IPS-18a (cell line): ENCODE data around the gene TMEM235.

Source experiments
- H3K27ac ChIP-seq: one replicate; pipeline ENCODE4 v1.5.1; 2013; ENCODE audit warnings: low read length
- H3K27me3 ChIP-seq: one replicate; pipeline ENCODE4 v1.6.1; 2013; ENCODE audit warnings: mild to moderate bottlenecking, low read length; ENCODE audit not compliant: control insufficient read depth, insufficient read depth
- H3K36me3 ChIP-seq: one replicate; pipeline ENCODE4 v1.6.1; 2013; ENCODE audit warnings: low read depth, low read length; ENCODE audit not compliant: control insufficient read depth
- H3K4me1 ChIP-seq: one replicate; pipeline ENCODE4 v1.6.1; 2013; ENCODE audit warnings: low read depth, low read length; ENCODE audit not compliant: control insufficient read depth
- H3K4me3 ChIP-seq: one replicate; pipeline ENCODE4 v1.5.1; 2013; ENCODE audit warnings: low read length
- H3K9ac ChIP-seq: one replicate; pipeline ENCODE4 v1.6.1; 2013; ENCODE audit warnings: mild to moderate bottlenecking, low read length, moderate library complexity
- H3K9me3 ChIP-seq: one replicate; pipeline ENCODE4 v1.6.1; 2013; ENCODE audit warnings: low read depth, low read length; ENCODE audit not compliant: control insufficient read depth

The TMEM235 gene

GRCh38 chr17:78241277-78242023 lies 10.0 kb downstream of the TMEM235 start:
- H3K4me1 ChIP-seq, result no peaks in the 10 kb centered on the region
- no peaks in the 10 kb centered on the region for H3K36me3 ChIP-seq
- no peak overlapping the region for H3K9ac ChIP-seq
- H3K27ac ChIP-seq, result no peak overlapping the region
- no peaks in the 10 kb centered on the region for H3K9me3 ChIP-seq
- H3K4me3 ChIP-seq, result no peak overlapping the region
- no peaks in the 10 kb centered on the region for H3K27me3 ChIP-seq

- H3K9ac ChIP-seq, result no peak overlapping the region
- H3K27me3 ChIP-seq, result no peaks in the 10 kb centered on the region
- no peaks in the 10 kb centered on the region for H3K4me1 ChIP-seq
- no peaks in the 10 kb centered on the region for H3K9me3 ChIP-seq
- H3K36me3 ChIP-seq, result no peaks in the 10 kb centered on the region
- no peak overlapping the region for H3K27ac ChIP-seq
- no peak overlapping the region for H3K4me3 ChIP-seq
Measured at GRCh38 chr17:78242024-78242742, 10.8 kb downstream of the TMEM235 start.

- no peak overlapping the region for H3K4me3 ChIP-seq
- H3K27ac ChIP-seq, result no peak overlapping the region
- H3K36me3 ChIP-seq, result no peaks in the 10 kb centered on the region
- H3K9ac ChIP-seq, result no peak overlapping the region
- no peaks in the 10 kb centered on the region for H3K9me3 ChIP-seq
- H3K27me3 ChIP-seq, result no peaks in the 10 kb centered on the region
- H3K4me1 ChIP-seq, result peaks cover 4% of the 10 kb centered on the region
Measured at GRCh38 chr17:78247304-78247703, 15.9 kb downstream of the TMEM235 start.

- no peaks in the 10 kb centered on the region for H3K27me3 ChIP-seq
- no peaks in the 10 kb centered on the region for H3K9me3 ChIP-seq
- no peak overlapping the region for H3K9ac ChIP-seq
- no peaks in the 10 kb centered on the region for H3K36me3 ChIP-seq
- peaks cover 7% of the 10 kb centered on the region for H3K4me1 ChIP-seq
- no peak overlapping the region for H3K27ac ChIP-seq
- no peak overlapping the region for H3K4me3 ChIP-seq
Measured at GRCh38 chr17:78248051-78248914, 16.9 kb downstream of the TMEM235 start.

- Histone ChIP-seq H3K4me1 (peaks cover 8% of the 10 kb centered on the region), H3K9ac (no peak overlapping the region), H3K27ac (no peak overlapping the region), H3K4me3 (no peak overlapping the region), H3K36me3 (no peaks in the 10 kb centered on the region), H3K9me3 (no peaks in the 10 kb centered on the region), H3K27me3 (no peaks in the 10 kb centered on the region)
Measured at GRCh38 chr17:78249074-78249817, 17.8 kb downstream of the TMEM235 start.

- H3K9me3 ChIP-seq, result no peaks in the 10 kb centered on the region
- H3K27me3 ChIP-seq, result no peaks in the 10 kb centered on the region
- H3K4me1 ChIP-seq, result peaks cover 8% of the 10 kb centered on the region
- no peak overlapping the region for H3K4me3 ChIP-seq
- no peaks in the 10 kb centered on the region for H3K36me3 ChIP-seq
- no peak overlapping the region for H3K27ac ChIP-seq
- H3K9ac ChIP-seq, result no peak overlapping the region
Measured at GRCh38 chr17:78249818-78250806, 18.7 kb downstream of the TMEM235 start.

GRCh38 chr17:78250891-78251772 lies 19.7 kb downstream of the TMEM235 start:
- H3K36me3 ChIP-seq, result no peaks in the 10 kb centered on the region
- peaks cover 8% of the 10 kb centered on the region for H3K4me1 ChIP-seq
- H3K27ac ChIP-seq, result no peak overlapping the region
- H3K4me3 ChIP-seq, result no peak overlapping the region
- H3K9me3 ChIP-seq, result no peaks in the 10 kb centered on the region
- no peaks in the 10 kb centered on the region for H3K27me3 ChIP-seq
- H3K9ac ChIP-seq, result no peak overlapping the region

- Histone ChIP-seq H3K27me3 (no peaks in the 10 kb centered on the region), H3K4me3 (no peak overlapping the region), H3K27ac (no peak overlapping the region), H3K36me3 (no peaks in the 10 kb centered on the region), H3K9me3 (no peaks in the 10 kb centered on the region), H3K4me1 (peaks cover 8% of the 10 kb centered on the region), H3K9ac (no peak overlapping the region)
Measured at GRCh38 chr17:78251773-78252103, 20.3 kb downstream of the TMEM235 start.

- Histone ChIP-seq H3K27me3 (no peaks in the 10 kb centered on the region), H3K9me3 (no peaks in the 10 kb centered on the region), H3K4me3 (no peak overlapping the region), H3K9ac (no peak overlapping the region), H3K4me1 (peaks cover 8% of the 10 kb centered on the region), H3K36me3 (no peaks in the 10 kb centered on the region), H3K27ac (no peak overlapping the region)
Measured at GRCh38 chr17:78252111-78252634, 20.7 kb downstream of the TMEM235 start.
